ENCODE data around the gene LTF.

DNA sequence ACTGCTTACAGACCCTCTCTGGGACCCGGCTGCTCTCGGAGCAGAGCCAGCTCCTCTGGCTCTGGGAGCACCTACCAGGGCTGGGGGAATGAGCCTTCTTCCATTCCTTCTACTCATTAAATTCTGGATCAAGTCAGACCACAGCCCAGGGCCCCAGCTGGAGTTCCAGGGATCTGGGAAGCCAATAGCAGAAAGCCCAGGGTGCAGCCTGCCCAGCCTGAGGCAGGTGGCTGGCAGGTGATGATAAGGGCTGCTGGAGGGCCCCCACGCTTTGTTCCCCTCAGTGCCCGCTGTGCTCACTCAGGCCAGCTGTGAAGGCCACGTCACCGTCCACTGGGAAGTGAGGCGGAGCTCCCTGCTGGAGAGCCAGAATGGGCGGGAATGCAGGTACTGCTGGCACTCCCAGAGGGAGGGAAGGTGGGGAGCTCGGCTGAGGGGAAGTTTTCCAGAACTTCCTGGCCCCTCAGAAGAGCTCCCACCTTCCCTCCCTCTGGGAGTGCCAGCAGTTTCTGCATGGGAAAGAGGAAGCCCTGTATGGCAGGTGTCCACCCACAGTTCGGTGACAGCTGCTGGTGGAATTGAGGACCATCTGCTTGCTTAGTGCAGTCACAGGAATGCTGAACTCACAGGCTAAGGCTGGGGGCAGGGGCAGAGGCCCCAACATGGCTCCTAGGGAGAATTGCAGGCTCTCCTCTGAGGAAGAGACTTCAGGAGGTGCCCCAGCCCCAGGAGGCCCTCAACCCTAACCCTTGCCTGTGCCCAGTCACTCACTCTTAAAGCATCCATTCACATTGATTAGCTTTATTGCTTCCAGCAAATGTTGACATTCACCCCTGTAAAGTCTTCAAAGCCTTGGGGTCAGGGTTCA lies 20.4 kb upstream of the LTF start:
- TF ChIP-seq, protein P1, sequence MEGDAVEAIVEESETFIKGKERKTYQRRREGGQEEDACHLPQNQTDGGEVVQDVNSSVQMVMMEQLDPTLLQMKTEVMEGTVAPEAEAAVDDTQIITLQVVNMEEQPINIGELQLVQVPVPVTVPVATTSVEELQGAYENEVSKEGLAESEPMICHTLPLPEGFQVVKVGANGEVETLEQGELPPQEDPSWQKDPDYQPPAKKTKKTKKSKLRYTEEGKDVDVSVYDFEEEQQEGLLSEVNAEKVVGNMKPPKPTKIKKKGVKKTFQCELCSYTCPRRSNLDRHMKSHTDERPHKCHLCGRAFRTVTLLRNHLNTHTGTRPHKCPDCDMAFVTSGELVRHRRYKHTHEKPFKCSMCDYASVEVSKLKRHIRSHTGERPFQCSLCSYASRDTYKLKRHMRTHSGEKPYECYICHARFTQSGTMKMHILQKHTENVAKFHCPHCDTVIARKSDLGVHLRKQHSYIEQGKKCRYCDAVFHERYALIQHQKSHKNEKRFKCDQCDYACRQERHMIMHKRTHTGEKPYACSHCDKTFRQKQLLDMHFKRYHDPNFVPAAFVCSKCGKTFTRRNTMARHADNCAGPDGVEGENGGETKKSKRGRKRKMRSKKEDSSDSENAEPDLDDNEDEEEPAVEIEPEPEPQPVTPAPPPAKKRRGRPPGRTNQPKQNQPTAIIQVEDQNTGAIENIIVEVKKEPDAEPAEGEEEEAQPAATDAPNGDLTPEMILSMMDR (IDR thresholded peaks at IDR 0.05), result no peak
- no peak for TF ChIP-seq POLR2A (IDR thresholded peaks at IDR 0.05)

All from right lobe of liver (tissue), 4 donors.